ENCODE measurements around the gene AKAP1. TPM values are rescaled to one million over a fixed set of nuclear protein-coding genes. Genes with fewer than 3 reads are reported as not detected.

The AKAP1 gene
- total and polyA plus RNA-seq, 2 of the 8 experiments (the other 6 are each of a cell fraction or from before 2014, with no cell fraction given) = 120 to 156 TPM

DNA sequence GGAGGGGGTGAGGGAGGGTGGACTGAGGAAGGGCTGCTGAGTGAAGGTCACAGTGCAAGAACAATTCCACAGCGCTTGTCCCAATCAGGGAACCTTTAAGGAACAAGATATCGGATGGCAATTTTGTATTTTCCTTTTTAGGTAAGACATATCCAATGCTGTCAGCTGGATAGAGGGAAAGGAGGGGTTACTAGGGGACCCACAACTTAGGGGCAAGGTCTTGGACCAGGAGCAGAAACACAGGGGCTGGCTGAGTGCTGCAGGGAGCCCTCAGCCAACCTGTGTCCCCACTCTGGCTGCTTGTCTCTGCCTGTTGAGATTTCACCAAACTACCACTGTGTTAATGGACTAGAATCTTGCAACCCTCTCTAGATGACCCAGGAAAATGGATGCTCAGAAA lies 47.6 kb downstream of the AKAP1 start (continued):
- TF ChIP-seq NANOG (IDR thresholded peaks at IDR 0.05; ENCODE audit: insufficient read depth, low read depth, low read length, poor library complexity, severe bottlenecking) = no peak
- TF ChIP-seq KDM1A (IDR thresholded peaks at IDR 0.05; ENCODE audit: borderline replicate concordance, low read length) = no peak
- TF ChIP-seq POLR2A (IDR thresholded peaks at IDR 0.05; ENCODE audit: control extremely low read depth in 1 of 2, low read depth in 2 of 2, low read length in 2 of 2) = no peak
- no peak for TF ChIP-seq RNF2 (IDR thresholded peaks at IDR 0.05; ENCODE audit: borderline replicate concordance, low read depth, low read length, missing control alignments, poor library complexity, severe bottlenecking)
- TF ChIP-seq EZH2 (IDR thresholded peaks at IDR 0.05; ENCODE audit: low read depth, low read length, severe bottlenecking) = no peak

Data from H1 (cell line).